HuH-7 (cell line): ENCODE results near the gene ANK2.

Experiments used
- DNase-seq: peaks from one replicate; pipeline ENCODE4 v3.0.0; 2011; ENCODE audit warnings: low spot score

Gene ANK2

DNA sequence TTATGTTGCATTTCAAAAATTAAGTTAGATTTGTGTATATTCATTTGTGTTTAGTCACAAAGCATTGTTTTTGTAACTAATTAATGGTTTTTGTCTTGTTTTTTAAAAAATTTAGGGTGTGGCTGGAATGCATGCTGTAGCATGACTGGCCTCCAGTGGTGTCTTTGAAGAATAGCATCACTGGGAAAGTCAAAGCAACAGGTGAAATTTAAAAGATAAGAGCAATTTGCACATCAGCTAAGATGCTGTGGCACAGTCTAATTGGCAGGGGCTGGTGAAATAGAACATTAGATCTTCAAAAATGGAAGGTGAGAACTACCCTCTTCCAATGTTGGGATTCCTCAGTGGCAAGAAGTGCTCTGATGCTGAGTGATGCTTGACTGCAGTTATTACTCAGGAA is 45.3 kb downstream of the ANK2 start:
- no peak for DNase-seq

- no peak for DNase-seq
Measured at GRCh38 chr4:113101669-113102068, 52.2 kb downstream of the ANK2 start.

DNA sequence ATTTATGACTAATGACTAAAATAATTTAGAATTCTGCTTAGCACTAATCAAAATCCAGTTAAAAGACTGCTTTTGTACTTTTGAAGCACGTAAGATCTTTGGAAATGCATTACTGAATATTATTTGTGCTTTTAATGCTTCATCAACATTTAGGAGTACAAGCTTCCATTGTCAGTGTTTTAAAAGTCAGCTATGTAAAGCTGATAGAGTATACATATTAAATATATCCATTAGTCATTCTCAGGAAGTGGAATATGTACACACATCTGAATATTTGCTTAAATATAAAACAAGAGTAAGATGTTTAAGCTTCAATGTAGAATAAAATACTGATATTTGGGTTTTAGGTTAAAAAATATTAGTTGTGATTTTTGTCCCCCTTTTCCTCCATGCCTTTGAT is 54.1 kb downstream of the ANK2 start:
- no peak for DNase-seq

DNA sequence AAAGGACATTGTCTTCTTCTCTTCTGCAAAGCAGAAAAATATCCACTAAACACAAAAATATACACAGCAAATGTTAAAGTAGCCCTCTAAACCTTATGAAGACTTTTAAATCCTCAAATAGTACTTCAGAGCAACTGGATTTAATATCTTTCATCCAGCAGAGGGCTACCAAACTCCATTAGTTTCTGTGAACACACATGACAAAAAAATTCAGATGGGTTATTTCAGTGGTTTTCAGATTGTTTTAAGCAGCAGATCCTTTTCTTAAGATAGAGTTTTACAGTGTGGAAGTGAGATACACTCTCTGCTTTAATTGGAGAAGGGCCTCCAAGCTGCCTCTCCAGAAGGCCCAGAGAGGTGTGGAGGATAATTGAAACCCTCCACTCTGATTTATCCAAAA is 56.7 kb downstream of the ANK2 start:
- DNase-seq, result peak; percentile 18

GRCh38 chr4:113109106-113109718 is 59.8 kb downstream of the ANK2 start:
- peak; percentile 30 for DNase-seq

DNA sequence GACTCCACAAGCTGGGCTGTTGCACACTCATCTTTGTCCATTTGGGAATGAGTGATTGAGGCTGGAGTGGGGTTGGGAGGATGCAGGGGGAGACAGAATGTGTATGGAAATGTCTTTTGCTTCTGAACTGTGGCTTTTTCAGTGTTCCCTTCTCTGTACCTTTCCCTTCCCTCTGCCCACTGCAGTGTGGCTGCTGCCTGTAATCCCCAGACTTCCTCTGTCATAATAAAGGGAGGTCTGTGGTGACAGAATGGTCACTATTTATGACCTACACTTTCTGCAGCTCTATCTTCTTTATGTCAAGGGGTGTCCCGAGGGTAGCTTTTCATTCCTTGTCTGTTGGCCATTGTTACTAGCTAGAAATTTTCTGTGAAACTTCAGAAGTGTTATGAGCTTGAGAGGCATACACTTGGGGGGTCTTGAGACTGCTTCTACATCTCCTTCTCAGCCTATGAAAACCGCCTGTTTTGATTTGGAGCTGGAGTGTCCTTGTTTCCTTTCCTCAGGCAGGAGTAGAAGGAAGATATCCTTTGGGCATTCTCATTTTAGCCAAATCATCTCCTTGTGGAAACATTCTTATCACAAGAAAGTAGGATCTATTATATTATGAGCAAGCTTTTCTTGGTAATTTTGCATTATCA is 63.0 kb downstream of the ANK2 start:
- DNase-seq, result no peak

- no peak for DNase-seq
Measured at GRCh38 chr4:113113151-113113550, 63.7 kb downstream of the ANK2 start.

DNA sequence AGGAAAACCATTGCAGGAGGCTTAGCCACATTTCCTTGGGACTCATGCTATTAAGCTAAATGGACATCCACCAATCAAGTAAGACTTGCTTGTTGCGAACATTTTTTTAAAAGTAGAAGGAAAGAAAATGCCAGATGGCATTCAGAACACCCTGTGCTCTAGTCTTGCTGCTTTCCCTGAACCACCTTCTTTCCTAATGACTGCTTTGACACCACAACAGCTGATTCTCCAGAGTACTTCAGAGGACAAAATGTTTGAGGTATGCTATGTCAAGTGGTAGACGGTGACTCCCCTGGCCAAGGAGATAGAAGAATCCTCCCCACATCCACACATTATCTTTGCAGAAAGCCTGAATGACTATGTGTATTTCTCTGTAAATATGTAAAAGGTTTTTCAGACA is 65.4 kb downstream of the ANK2 start:
- no peak for DNase-seq

DNA sequence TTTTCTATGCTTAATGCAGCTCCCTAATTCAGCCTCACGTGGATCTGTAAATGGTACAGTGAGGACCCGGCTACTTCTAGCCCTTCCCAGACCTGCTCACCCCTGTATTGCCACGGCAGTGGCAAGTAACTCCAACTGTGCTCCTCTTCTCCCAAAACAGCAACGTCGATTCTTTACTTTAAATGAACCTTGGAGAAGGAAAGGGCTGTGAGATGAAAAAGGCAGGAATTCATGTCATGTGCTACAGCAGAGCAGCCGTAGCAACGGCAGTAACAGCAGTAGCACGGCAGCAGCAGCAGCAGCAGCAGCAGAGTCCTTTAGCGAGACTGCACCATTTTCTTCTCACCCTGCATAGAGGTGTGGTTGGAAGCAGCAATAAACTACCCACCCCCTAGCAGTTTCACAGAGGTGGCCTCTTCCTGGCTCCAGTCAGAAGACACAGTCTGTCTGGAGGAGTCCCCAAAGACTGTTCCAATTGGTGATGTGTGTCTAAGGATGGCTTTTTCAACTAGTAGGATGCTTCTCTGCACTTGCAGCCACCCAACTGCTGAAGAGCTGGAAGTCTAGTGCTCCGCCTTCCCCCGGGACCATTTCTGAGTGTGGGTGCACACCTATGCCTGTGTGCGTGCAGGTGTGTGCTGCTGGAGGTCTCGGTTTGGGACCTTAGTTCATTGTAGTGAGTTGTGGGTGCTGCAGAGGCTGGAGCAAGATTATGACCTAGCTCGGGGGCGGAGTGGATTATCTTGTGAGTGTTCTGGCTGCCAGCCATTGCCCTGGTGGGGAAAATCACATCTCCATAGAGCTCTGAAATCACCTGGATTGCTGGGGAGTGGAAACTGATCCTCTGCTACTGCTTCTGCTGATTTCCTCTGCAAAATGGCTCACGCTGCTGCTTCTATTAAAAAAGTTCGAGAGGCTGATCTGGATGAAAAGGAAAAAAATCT is 67.2 kb downstream of the ANK2 start:
- no peak for DNase-seq

- DNase-seq, result no peak
Measured at GRCh38 chr4:113117358-113117702, 67.9 kb downstream of the ANK2 start.

DNA sequence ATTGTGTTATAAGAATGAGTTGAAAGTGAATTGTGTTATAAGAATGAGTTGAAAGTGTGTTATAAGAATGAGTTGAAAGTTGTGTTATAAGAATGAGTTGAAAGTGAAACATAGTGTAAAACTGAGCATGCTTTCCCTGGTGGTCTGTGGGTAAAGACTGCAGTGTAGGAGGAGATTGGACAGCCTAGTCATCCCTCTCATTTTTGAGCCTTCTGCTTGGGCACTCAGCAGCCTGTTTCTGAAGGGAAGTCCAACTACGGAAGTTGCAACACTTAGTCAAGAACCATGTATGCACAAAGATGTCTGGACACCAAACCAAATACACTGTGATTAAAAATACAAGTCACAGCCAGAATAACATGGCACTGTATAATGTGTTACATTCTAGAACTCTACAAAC is 72.6 kb downstream of the ANK2 start:
- no peak for DNase-seq

DNA sequence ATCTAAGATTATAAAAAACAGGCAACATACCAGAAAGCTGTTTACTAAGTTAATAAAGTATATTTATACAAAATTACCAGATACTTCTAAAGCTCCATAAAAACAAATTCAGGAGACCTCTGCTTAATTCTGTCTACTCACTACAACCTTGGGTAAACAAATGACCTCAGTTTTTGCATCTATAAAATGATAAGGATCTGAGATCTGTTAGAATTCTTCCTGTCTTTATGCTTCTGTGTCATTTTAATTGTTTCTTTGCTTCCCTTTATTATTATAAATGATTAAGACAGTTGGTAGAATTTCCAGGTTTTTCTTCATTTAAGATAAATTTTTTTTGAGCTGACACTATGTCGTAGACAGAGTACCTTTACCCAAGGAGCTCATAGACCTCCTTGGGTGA is 76.0 kb downstream of the ANK2 start:
- DNase-seq, result no peak

GRCh38 chr4:113131136-113131535 is 81.7 kb downstream of the ANK2 start:
- DNase-seq, result no peak

DNA sequence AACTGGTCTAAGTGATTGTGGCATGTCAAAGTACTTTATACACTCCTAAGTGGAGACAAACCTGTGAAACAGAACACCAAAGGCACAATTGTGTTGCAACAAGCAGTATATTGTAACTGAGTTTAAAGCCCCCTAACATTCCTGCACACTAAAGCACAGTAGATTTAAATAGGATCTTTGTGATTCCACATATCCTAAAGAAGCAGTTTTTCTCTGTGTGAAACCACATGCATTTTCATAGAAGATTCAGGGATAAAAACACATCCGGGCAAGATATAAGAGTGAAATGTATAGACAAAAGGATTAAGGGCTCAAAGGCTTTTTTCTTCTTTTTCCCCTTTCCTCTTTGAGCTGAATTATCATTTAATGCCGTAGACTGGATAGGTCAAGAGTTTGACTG is 82.2 kb downstream of the ANK2 start:
- no peak for DNase-seq

GRCh38 chr4:113141901-113142346 is 92.5 kb downstream of the ANK2 start:
- peak; percentile 17 for DNase-seq

- no peak for DNase-seq
Measured at GRCh38 chr4:113142351-113142750, 92.9 kb downstream of the ANK2 start.

DNA sequence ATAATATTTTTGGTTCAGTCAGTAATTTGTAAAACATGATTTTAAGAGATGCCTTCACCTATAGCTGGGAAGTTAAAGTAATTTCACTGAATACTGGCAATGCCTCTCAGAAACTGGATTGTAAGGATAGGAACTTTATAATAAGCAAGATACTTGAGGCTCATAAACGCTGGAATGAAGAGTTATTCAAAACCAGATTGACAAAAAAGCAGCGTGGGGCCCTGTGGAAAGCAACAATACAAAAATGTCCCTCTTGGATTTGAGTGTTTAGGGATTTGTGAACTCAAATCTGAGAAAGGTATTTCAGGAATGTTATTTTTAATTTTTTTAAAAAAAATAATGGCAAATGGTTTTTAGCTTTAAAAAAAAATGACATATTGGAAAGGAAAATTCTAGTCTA is 94.6 kb downstream of the ANK2 start:
- no peak for DNase-seq

GRCh38 chr4:113145147-113145518 is 95.7 kb downstream of the ANK2 start:
- no peak for DNase-seq

DNA sequence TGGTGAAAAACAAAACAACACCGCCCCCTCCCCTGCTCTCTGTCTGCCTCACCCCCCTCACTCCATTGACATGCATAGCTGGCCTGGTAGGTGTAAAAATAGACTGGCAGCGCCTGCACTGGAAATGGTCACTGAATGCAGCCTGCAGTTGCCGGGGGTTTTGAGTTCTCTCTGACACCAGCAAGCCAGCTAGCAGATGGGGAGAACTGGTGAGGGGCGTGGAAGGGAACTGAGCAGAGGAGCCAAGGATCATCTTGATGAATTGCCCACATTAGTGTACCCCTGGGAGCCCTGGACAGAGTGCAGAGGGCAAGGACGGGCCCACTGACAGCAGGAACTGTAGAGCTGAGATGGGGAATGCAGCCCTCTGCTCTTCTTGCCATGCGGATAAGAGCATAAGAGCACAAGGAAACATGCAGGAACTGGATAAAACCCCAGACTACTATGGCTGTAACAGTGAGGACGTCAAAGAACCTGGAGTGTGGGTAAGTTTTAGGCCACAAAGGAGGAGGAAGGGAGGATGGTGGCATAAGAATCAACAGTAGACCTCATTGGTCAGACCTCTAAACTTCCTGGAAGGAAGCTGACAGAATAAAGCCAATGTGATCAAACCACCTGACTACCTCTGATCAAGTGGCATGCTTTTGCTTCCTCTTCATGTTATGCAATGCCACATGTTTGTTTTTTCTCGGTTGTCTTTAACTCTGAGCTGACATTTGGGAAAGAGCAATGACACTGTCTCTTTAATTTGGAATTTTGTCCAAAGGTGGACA is 96.3 kb downstream of the ANK2 start:
- no peak for DNase-seq

- DNase-seq, result no peak
Measured at GRCh38 chr4:113146876-113147358, 97.5 kb downstream of the ANK2 start.

- no peak for DNase-seq
Measured at GRCh38 chr4:113147498-113148111, 98.2 kb downstream of the ANK2 start.

DNA sequence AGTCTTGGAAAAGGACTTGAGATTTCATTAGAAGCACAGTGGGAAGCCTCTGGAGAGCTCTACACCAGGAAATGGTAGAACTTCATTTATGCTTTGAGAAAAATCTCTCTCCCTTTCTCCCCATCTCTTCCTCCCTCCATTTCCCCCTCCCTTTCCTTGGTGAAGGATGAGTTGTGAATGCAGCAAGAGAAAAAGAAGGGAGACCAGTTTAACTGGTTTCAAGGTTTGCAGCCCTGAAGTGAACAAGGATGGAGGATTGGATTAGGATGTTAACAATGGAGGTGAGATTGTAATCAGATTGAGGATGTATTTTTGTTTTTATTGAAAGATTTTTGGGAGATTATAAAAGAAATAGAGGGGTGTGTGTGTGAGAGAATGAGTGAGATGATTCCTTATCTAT is 99.5 kb downstream of the ANK2 start:
- no peak for DNase-seq
